ENCODE data around the gene TSEN54. TPM values are rescaled to one million over a fixed set of nuclear protein-coding genes. Genes with fewer than 3 reads are reported as not detected.
A peak's percentile ranks its signal among the peaks of the same experiment; 100 is the strongest.

Gene TSEN54
- total RNA-seq, 1 experiment from 2014 or later = 78.7 TPM

GRCh38 chr17:75524269-75524969 lies 8.1 kb downstream of the TSEN54 start:
- Histone ChIP-seq H3K27me3 (ENCODE audit: control insufficient read depth, insufficient read depth, low read length) (no peaks in the 10 kb centered on the region), H3K27ac (ENCODE audit: low read length) (peak overlapping the region; percentile 73), H3K36me3 (ENCODE audit: control insufficient read depth, insufficient read depth, low read length) (peaks cover 2% of the 10 kb centered on the region; the same call in 1 of the 2 replicates), H3K9me3 (ENCODE audit: control insufficient read depth, insufficient read depth, low read depth, low read length) (no peaks in the 10 kb centered on the region), H3K4me3 (ENCODE audit: low read depth in 2 of 2, low read length in 2 of 2) (peak overlapping the region; percentile 68), H3K4me1 (ENCODE audit: control insufficient read depth, insufficient read depth, low read length) (peaks cover 13% of the 10 kb centered on the region)
- intact Hi-C loops (cut with micrococcal nuclease; ENCODE audit: unreplicated experiment) (no loop called here), in situ Hi-C loops (cut with HindIII; ENCODE audit: low pct_unique_long_range_greater_than_20kb, low sequenced_read_pairs) (no loop called here)
- no TSS peak for BruUV-seq (replicated peaks)
- DNase-seq (ENCODE audit: low read depth, low spot score) (no peak), ATAC-seq (no peak; the same call in 1 of the 2 replicates)
- CTCF ChIA-PET = interaction anchor here (0.6 to 1.9 kb wide), 5 partner anchors 8 to 411 kb away, joined by 4 to 10 read pairs (median 7); partner anchors contain the start of gene TSEN54
- POLR2A ChIA-PET = interaction anchor here (0.6 to 0.7 kb wide), 2 partner anchors 93 to 264 kb away, joined by 3 to 11 read pairs; no protein-coding TSS in a partner anchor
- TF ChIP-seq, protein P1, sequence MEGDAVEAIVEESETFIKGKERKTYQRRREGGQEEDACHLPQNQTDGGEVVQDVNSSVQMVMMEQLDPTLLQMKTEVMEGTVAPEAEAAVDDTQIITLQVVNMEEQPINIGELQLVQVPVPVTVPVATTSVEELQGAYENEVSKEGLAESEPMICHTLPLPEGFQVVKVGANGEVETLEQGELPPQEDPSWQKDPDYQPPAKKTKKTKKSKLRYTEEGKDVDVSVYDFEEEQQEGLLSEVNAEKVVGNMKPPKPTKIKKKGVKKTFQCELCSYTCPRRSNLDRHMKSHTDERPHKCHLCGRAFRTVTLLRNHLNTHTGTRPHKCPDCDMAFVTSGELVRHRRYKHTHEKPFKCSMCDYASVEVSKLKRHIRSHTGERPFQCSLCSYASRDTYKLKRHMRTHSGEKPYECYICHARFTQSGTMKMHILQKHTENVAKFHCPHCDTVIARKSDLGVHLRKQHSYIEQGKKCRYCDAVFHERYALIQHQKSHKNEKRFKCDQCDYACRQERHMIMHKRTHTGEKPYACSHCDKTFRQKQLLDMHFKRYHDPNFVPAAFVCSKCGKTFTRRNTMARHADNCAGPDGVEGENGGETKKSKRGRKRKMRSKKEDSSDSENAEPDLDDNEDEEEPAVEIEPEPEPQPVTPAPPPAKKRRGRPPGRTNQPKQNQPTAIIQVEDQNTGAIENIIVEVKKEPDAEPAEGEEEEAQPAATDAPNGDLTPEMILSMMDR (IDR thresholded peaks at IDR 0.05) = no peak
- TF ChIP-seq TCF7L2 (IDR thresholded peaks at IDR 0.05; ENCODE audit: low read depth, low read length) = no peak
- no peak for TF ChIP-seq REST (IDR thresholded peaks at IDR 0.05; ENCODE audit: insufficient read depth in 1 of 2, low read depth in 2 of 2, low read length in 1 of 2)
- no peak for TF ChIP-seq SIN3A (IDR thresholded peaks at IDR 0.05; ENCODE audit: borderline replicate concordance, insufficient read depth, low read depth, low read length)
- TF ChIP-seq POLR2AphosphoS5 (IDR thresholded peaks at IDR 0.05; ENCODE audit: low read depth, low read length) = no peak

- intact Hi-C loops (cut with micrococcal nuclease; ENCODE audit: unreplicated experiment) = no loop called here
- peak; percentile 88 for ATAC-seq
- Histone ChIP-seq H3K27me3 (ENCODE audit: control insufficient read depth, insufficient read depth, low read length) (no peaks in the 10 kb centered on the region), H3K9me3 (ENCODE audit: control insufficient read depth, insufficient read depth, low read depth, low read length) (no peaks in the 10 kb centered on the region), H3K27ac (ENCODE audit: low read length) (peak within 1 kb of the TSS; percentile 81), H3K36me3 (ENCODE audit: control insufficient read depth, insufficient read depth, low read length) (peaks cover 2% of the 10 kb centered on the region; the same call in 1 of the 2 replicates), H3K4me3 (ENCODE audit: low read depth in 2 of 2, low read length in 2 of 2) (peak within 1 kb of the TSS; percentile 68 to 75), H3K4me1 (ENCODE audit: control insufficient read depth, insufficient read depth, low read length) (peaks cover 13% of the 10 kb centered on the region)
- DNase-seq (ENCODE audit: low read depth, low spot score) = no peak
- ChIA-PET POLR2A (interaction anchor here (0.6 to 0.7 kb wide), 4 partner anchors 9 to 265 kb away, joined by 3 to 11 read pairs (median 5); no protein-coding TSS in a partner anchor), CTCF (interaction anchor here (0.6 to 1.9 kb wide), 11 partner anchors 9 to 683 kb away, joined by 3 to 10 read pairs (median 6); partner anchors contain the start of genes SMIM5 and TSEN54)
- no TSS peak for BruUV-seq (replicated peaks)
- in situ Hi-C loops (cut with HindIII; ENCODE audit: low pct_unique_long_range_greater_than_20kb, low sequenced_read_pairs) = no loop called here
- TF ChIP-seq REST (IDR thresholded peaks at IDR 0.05; ENCODE audit: insufficient read depth in 1 of 2, low read depth in 2 of 2, low read length in 1 of 2) = peak; percentile 14 to 76; a peak in 2 of 4 replicates
- TF ChIP-seq, protein P1 (IDR thresholded peaks at IDR 0.05) = no peak; the same call in 1 of the 2 replicates
- TF ChIP-seq SIN3A (IDR thresholded peaks at IDR 0.05; ENCODE audit: borderline replicate concordance, insufficient read depth, low read depth, low read length) = 0 out of 2 replicates have a peak, but pooled peaks have one; percentile 50
- TF ChIP-seq POLR2AphosphoS5 (IDR thresholded peaks at IDR 0.05; ENCODE audit: low read depth, low read length) = peak; percentile 40; the same call in 1 of the 2 replicates
Measured at GRCh38 chr17:75524970-75525805, 8.9 kb downstream of the TSEN54 start, which contains the start of gene LLGL2. Gene LLGL2 (plus strand): TSS chr17:75525697. CDS start chr17:75543427, 17,730 bp downstream.

Data from Panc1 (cell line).